NCI-H146 treated with DMSO at 0.1 percent for 48 hours (cell line): ENCODE data around the gene AKR7A3.
"Not testable (repeated sequence)": the region's sequence is repeated elsewhere in the genome, so short reads cannot be mapped to it uniquely, and the experiment has no call there.

ENCODE experiments used
- DNase-seq: peaks from one replicate; lab custom pipeline; 2025; ENCODE audit not compliant: unreplicated experiment; lab: John Stamatoyannopoulos, UW

AKR7A3 gene

DNA sequence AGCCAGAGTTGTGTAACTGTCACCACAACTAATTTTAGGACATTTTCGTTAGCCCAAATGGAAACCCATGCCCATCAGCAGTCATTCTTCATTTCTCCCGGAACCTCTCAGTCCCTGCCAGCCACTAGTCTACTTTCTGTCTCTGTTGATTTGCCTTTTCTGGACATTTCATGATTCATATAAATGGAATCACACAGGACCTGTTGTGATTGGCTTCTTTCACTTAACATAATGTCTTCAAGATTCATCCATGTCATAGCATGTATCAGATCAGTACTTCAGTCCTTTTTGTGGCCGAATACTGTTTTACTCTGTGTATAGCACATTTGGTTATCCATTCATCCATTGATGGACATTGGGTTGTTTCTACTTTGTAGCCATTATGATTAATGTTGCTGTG is 30.6 kb upstream of the AKR7A3 start:
- DNase-seq, result no peak

DNA sequence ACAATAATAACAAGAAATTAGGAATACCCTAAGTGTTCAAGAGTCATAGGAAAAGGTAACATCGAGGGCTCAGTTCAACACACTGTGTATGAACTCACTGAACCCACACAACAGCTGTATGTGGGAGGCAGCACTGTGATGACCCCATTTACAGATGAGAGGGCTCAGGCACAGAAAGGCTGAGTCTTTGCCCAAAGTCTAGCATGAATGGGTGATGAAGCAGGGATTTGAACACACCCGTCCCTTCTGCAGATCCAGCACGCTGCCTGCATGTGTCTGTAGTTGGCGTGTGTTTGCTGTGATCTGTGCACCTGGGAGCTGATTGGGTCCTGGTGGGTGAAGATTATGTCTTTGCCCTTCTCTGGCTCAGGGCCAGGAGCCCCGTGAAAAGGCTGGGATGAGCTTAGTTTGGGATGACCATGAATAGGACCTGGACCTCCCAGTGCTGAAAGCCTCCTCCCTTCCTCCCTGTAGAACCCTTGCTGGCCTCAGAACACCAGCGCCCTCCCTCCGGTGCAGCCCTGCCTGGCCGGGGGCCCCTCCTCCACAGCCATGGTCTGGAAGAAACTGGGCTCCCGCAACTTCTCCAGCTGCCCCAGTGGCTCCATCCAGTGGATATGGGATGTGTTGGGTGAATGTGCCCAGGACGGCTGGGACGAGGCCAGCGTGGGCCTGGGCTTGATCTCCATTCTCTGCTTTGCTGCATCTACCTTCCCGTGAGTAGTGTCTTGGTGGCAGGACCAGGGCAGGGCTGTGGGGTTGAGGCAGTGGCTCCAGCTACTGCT is 28.7 kb upstream of the AKR7A3 start:
- DNase-seq, result no peak

DNA sequence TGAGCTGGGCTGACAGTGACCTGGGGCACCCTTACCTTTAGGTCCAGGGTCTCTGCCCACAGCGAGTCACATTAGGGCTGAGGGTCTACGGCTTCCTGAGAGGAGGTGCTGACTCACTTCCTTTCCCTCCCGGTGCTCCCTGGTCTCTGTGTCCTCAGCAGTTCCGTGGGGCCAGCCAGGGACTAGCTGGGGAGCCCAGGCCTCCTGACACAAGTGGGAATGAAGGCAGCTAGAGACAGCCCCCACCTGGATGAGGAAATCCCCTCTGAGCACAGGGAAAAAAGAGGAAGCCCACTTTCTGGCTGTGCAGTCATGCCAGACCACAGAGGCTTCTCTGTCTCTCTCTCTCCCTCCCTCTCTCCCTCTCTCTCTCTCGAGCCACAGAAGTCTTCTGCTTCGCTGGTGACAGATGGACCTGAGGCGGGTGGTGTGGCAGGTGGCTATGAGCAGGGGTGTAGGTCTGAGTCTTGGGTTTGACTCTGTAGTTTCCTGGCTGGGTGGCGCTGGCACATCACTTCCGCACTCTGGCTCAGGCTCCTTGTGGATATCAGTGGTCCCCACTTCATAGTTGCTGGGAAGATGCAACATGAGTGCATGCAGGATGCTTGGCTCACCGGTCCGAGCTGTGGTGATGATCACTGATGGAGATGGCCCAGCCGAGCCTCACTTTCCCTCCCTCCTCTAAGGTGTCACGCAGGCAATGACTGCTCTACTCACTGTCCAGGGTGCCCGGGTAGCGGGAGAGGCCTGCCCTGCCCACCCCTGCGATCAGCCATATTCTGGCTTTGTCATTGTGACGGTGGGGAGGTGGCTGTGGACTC is 27.0 kb upstream of the AKR7A3 start:
- no peak for DNase-seq

DNA sequence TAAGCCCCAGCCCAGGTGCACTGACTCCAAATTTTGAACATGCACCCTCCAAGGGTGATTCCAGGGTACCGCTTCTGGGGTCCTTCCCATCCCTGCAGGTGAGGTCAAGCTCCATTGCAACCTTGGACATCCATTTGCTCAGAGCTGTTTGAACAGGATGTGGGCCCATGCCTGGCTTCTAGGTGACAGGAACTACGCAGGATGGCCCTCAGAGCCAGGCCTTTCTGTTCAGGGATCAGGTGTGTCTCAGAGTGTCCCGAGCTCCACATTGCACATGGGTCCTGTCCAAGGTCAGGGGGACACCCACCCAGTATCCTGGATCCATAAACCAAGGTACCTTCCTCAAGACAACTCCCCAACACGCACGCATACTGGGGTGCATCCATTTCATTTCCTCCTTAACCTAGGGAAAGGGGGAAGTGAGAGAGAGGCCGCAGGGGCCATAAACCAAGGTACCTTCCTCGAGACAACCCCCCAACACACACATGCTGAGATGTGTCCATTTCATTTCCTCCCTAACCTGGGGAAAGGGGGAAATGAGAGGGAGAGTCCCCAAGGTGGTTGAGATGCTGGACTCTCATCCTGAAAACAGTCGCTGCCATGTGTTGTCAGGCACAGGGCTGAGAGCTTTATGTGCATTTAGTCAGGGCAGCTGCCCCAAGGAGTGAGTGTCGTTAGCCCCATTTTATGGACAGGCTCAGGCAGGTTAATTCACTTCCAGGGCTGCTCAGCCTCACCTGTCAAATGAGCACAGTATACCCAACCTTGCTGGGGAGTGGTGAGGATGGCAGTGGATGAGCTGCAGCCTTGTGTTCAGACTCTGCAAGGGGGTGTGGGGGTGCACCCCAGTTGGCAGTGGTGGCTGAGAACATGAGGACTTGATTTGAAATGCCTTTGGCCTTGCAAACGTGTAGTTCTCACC is 25.7 kb upstream of the AKR7A3 start:
- DNase-seq, result no peak

DNA sequence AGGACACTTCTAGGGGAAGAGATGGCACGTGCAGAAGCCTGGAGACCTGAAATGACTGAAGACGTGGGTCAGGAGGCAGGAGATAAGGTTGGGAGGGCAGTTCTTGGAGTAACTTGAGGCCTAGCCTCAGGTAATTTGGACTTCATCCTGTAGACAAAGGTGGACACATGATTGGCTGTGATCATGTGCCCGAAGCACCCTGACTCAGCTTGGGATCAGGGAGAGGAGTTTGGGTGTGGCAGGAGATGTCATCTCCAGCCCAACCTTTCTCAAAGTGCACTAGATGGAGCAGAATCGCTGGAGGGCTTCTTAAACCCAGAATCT is 25.0 kb upstream of the AKR7A3 start:
- DNase-seq, result no peak

DNA sequence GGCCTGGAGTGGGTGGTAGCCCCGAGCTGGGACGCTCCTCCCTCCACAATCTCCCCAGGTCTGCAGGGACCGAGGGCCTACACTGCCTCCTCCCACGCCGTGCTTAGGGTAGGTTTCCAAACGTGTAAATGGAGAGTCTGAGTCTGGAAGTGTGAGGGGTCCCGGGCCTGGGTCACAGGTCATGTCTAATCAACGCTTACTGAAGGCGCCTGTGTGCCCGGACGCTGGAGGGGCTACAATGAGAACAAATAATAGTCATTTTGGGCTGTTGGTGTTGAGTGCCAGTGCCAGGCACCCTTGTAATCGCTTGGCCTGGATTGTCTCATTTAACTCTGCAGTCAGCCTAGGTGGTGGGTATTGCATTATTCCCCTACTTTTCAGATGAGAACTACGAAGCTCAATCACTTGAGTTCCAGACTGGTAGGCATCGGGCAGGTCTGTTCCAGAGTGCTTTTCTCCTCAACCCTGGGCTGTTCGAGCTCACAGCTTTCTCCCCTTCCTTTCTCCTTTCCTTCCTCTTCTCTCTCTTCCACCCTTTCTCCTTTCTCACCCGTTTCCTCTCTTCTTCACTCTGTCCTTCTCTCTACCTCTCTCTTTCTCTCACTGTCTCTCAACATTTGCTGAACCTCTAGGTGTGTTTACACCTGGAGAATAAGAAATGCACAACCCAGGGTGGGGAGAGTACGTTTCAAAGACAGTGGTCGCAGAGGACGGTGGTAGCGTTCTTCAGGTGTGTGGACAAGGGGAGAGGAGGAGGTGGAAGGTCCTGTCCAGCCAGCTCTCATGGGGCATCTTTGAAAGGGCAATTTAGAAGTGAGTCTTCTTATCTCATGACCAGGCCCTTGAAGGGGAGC is 24.4 kb upstream of the AKR7A3 start:
- DNase-seq, result no peak

DNA sequence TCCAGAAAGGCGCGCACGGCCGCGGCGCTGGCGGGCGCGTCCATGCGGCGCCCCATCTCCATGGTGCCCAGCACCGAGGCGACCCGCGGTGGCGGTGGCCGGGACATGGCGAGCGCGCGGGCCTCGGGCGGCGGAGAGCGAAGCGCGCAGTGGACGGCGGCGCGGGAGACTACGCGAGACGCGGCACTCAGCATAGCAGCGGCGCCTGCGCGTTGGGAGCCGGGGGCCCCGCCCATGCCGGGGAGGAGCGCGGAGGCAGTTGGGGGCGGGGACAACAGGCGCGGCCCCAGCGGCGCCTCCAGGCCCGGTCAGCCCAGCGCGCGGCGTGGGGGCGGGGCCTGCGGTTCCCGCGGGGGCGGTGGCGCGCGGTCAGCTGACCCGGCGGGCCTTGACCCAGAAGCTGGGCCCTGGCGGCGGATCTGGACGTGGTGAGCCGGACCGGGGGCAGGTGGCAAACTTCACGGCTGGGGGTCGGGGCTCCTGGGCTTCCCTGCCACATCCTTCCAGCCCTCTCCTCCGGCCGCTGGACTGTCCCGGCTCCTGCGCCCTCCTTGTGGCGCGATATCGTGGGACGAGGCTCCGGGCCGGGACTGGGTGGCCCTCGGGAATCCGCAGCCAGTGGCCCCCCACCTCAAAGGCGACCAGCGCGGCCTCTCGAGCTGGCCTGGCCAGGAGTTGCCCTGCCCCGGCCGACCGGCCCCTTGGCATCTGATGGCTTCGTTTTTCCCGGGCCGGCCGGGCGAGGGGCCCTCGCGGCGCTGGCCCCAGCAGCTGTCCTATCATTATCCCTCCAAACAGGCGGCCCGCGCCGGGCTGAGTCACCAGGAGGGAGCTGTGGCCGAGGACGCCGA is 23.6 kb upstream of the AKR7A3 start, which contains the start of the genes AKR7A2 and SLC66A1:
AKR7A2 (minus strand) TSS at position 214 of the 851 bp plus-strand sequence; CDS start at position 194, 20 bp downstream.
SLC66A1 (plus strand) TSS at position 396 of the 851 bp plus-strand sequence. CDS start 5,352 bp downstream, outside the sequence.
- DNase-seq, result peak; percentile 63

DNA sequence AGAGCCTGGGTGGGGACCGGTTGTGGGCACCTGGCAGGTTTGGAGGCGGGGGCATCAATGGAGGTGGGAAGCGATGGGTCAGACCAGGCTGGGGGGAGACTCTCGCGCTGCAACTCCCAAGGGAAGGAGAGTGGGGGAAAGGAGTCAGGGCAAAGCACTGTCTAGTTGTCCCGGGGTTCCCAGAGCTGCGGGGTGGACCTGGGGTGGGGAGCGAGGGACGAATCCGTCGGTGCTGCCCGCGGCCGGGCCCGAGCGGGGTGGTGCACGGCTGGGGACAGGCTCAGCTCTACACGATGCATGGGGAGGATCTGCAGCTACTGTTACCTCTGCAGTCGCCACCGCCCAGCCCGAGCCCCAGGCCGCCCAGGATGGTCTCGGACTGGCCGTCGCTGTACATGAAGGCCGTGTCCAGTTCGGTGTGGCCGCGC is 22.9 kb upstream of the AKR7A3 start:
- no peak for DNase-seq

DNA sequence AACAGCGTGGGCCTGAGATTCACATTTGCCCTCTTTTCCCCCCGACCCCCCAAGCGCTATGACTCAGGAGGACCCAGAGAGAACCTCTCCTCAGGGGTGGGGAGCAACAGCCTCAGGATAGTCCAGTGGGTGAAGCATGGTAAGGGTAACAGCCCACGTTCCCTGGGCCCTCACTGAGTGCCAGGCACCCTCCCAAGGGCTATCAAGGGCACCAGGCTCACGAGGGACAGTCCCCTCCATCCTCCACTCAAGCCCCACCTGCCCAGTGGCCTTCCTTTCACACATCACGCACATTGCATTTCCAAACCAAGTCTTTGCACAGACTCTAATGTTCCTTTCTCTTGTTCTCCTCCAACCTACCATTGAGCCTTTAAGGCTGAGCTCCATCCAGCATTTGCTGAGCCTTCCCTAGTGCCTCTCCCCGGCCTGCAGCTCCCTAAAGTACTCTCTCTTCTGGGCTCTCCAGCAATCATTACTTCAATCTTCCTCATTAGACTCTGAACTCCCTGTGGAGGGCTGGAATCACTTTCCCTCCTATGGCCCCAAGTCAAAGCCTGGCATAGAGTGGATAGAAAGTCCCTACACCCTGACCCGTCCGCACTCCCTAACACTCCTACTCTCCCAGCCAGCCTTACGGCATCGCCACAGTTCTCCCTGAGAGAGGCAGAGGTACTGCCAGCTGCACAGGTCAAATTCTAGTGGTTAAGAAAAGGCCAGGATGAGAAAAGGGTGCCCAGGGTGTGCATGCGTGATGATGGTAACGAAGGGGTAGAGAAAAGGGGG is 22.3 kb upstream of the AKR7A3 start:
- peak; percentile 0 for DNase-seq

DNA sequence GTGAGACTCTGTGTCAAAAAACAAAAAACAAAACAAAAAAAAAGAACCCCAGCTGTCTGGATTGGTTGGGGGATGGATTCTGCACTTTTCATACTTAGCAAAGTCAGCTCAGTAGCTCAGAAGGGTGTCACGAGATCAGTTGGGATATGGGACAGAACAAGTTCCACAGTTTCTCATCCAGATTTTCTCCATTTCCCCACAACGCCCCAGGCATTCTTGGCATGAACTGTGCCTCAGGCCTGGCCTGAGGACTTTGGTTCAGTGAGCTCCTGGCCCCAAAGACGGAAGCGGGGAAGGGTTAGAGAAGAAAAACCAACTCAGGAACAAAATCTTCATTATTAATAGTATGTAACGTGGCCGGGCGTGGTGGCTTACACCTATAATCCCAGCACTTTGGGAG is 21.5 kb upstream of the AKR7A3 start:
- DNase-seq, result no peak

DNA sequence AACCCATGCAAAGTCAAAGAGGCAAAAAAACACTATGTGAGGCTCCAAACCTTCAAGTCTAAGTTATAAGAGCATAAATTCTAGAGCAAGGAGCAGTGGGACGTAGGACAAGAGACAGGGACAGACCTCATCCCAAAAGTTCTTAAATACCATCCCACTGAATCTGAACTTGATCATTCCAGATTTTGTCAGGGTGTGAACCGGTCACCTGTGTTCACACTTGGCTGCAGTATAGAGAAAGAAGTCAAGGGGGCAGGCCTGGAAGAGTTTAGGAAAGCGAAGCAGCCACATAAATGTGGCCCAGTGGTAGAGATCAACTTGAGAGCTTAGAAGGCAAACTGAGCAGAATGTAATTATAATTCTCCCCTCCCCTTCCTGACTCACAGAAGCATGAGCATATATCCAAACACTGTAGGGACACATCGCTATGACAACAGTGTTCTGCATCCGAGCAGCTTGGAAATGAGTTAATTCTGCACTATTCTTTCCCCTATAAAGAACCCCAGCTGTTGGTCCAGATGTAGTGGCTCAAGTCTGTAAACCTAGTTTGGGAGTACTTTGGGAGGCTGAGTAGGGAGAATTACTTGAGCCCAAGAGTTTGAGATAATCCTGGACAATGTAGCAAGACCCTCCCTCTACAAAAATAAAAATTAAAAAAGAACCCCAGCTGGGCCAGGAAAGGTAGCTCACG is 20.7 kb upstream of the AKR7A3 start:
- DNase-seq, result no peak

DNA sequence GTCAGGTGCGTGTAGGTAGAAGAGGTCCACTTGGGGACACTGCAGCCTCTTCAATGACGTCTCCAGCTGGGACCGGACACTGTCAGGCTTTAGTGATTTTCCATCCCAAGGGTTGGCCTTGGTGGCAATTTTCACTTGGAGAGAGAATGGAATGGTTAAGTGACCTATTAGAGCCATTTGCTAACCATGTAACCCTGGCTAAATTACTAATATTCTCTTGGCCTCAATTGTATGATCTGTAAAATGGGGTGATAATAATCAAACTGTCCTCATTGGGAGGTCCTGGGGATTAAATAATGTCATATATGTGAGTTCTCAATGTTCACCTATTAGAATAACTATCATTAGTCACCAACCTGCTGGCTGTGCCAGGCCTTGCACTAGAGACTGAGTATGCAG is 19.9 kb upstream of the AKR7A3 start:
- DNase-seq, result no peak

DNA sequence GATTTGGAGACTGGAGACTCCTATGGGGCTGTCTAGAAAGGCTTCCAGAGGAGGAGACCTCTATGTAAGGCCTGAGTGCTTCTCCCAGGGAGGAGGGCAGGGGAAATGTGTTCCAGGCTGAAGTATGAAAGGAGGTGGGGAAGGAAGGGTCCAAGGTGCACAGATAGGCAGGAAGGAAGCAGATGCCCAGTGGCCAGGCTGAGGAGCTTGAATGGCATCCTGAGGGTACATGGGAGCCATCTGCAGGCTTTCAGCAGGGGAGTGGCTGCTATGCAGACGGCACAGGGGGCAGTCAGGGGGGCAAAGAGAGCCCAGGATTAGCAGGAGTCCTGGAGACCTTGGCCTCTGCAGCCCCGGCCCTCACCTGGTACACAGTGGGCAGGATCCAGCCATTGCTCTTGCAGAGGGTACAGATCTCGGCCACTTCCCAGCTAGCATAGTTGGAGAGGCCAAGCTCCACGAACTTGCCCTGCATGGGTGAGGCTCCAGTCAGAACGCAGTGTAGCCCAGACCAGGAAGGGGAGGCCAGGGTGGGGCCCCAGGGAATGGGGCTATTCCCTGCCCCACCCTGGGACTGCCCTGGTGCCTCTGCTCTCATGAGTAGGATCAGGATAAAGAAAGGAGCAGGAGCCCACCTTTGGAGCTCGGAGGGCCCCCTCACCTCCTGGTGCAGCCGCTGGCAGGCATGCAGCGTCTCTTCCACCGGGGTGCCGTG is 19.4 kb upstream of the AKR7A3 start:
- DNase-seq, result no peak

DNA sequence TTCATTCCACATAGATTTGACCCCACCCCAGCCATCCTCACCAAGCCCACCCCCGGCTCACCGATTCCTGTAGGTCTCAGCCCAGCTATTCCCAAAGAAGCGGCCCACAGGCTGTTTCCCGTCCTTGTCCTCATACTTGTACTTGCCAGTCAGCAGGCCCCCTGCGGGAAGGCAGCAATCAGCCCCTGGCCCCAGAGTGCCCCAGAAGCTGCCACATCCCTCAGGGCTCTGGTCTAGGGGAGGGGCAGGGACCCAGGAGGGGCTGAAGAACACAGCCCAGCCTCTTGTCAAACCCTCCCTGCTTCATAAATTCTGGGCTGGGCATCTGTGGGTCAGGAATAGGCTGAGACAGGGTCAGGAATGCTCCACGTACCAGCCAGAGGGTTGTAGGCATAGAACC is 18.4 kb upstream of the AKR7A3 start:
- no peak for DNase-seq

DNA sequence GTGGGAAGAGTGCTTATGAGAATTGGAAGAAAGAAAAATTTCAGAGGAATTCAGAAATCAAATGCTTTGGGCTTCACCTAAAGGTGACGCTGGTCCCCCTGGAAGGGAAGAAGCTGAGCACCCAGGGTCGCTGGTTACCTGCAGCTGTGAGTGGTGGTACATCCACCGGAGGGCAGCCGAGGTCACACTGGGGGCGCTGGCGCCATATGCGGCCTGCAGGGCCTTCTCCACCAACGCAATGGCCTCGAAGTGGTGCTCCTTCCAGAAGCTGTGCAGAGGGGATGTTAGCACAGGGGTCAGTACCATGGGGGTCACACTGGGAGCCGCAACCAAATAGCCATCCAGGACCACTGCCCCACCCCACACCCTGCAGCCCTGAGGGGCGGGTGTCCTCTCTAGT is 17.3 kb upstream of the AKR7A3 start:
- no peak for DNase-seq

DNA sequence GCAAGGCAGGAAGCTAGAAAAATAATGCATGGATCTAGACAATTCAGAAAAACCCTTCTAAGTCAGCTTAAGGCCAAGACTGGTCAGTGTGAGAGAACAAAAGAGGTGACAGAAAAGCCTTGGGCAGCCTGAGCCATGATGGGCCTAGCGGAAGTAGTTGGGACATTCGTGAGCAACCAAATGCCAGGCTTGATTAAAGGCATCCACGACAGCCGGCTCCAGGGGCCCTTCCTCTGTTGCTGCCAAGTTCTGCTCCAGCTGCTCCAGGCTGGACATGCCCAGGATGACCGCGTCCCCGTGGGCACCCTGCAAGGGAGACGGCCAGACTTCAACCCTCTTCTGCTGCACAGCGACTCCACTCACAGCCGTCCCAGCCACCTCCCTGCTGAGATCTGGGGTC is 15.5 kb upstream of the AKR7A3 start:
- DNase-seq, result not testable (repeated sequence)

DNA sequence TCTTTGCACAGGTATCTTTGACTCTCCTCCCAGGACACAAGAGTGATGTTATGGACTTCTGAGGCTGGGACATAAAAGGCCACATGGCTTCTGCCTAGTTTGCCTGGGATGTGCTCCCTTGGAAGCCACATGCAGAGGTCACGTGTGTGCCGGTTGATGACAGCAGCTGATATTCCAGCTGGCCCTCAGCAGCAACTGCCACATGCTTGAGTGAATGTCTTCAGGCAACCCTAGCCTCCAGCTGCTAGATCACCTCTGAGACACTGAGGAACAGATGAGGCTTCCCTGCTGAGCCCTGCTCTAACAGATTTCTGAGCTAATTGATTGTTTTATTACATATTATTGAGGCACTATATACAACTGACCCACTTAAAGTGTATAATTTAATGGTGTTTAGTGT is 11.6 kb upstream of the AKR7A3 start:
- no peak for DNase-seq
